GM12864 (cell line): ENCODE results near the gene SLC25A17.
"Not testable (repeated sequence)": the region's sequence is repeated elsewhere in the genome, so short reads cannot be mapped to it uniquely, and the experiment has no call there.

ENCODE experiments used
- DNase-seq: peaks from one replicate; pipeline ENCODE4 v3.0.0-alpha.2; 2011; ENCODE audit warnings: low read depth
- H3K4me3 ChIP-seq: 2 replicates; pipeline ENCODE4 v1.5.1; 2011; ENCODE audit warnings: mild to moderate bottlenecking, low read depth, low read length, control low read depth
- CTCF ChIP-seq: IDR thresholded peaks from 2 replicates; pipeline ENCODE4 v1.5.1; 2011; ENCODE audit warnings: low read depth, mild to moderate bottlenecking, moderate library complexity, low read length, control low read depth, inconsistent platforms; ENCODE audit errors: missing control alignments

The SLC25A17 gene

GRCh38 chr22:40834619-40835018 is 15.5 kb upstream of the SLC25A17 start:
- DNase-seq = no peak
- TF ChIP-seq CTCF = no peak
- H3K4me3 ChIP-seq = no peak overlapping the region

DNA sequence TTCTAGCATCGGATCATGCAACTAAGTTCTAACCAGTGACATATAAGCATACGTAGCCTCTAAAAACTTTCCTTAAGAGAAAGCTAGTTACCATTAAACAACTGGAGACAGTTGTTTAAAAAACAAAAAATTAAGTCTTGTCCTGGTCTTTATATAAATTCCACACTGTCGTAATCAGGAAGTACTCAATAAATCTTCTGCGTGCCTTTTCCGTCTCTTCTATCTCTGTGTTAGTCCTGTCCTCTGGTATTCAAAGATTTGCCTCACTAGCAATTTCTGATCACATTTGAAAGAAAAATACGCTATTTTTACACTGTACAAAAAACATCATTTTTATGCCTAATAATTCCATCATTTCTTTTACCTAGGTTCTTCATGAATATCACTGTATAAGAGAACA is 10.0 kb upstream of the SLC25A17 start:
- no peak for TF ChIP-seq CTCF
- DNase-seq = no peak
- no peak overlapping the region for H3K4me3 ChIP-seq

DNA sequence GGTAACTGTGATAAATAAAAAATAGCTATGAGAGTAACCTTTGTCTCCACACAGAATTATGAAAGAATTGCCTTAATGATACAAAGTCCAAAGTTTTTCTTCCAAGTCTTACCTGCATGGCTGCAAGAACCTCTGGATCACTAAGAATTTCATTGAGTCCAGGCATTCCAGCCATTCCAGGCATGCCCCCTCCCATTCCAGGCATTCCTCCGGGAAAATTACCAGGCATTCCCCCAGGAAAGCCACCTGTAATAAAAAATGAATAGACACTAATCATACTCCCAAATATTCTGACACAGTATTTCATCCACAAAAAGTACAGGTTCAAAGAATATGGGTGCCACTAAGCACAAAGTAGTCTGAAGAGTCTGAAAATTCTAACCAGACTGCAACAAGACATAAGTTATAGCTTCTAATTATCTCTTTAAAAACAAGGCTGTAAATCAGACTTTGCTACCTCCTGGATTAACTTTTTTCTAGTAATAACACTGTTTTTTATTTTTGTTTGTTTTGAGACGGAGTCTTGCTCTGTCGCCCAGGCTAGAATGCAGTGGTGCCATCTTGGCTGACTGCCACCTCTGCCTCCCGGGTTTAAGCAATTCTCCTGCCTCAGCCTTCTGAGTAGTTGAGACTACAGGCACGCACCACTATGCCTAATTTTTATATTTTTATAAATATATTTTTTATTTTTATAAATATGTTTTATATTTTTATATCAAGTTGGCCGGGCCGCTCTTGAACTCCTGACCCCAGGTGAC is 8.0 kb upstream of the SLC25A17 start:
- H3K4me3 ChIP-seq = no peak overlapping the region

DNA sequence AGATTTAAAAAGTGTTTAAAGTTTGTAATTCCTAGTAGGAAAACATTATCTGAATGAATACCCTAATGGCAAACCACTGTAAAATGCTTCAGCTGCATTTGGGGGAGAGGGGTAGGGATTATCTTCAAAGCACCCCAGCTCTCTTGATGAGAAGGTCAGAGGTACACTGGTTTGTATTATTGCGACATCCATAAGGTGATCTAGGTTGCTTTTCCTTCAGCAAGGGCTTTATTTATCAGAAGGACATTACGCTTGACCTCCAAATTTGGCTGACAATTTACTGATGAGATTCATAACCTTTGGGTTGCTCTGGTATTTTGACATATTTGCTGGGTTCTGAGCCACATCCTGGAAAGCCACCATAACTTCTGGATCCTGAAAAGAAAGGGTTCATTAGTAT is 7.1 kb upstream of the SLC25A17 start:
- not testable (repeated sequence) for DNase-seq

More for the DNA sequence above, 8.0 kb upstream of the SLC25A17 start:
- TF ChIP-seq CTCF = no peak
- DNase-seq = no peak

DNA sequence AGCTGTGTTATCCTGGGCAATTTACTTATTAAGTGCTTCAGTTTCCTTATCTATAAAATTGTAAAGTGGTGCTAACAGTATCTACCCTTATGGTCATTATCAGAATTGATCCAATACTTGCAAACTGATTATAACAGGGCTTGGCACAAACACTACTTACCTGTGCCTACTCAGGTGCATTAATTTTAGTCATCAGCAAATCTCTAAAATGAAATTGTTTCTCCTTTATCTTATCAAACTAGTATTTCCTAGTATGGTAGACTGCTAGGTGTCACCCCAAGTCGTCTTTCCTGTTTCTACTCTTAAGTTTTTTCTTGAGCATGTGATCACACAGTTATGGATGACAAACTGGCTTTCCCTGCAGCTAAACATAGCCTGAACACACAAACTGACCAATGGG is 4.3 kb upstream of the SLC25A17 start:
- DNase-seq = no peak
- H3K4me3 ChIP-seq = no peak overlapping the region
- no peak for TF ChIP-seq CTCF

More for the DNA sequence above, 7.1 kb upstream of the SLC25A17 start:
- H3K4me3 ChIP-seq = not testable (repeated sequence)

GRCh38 chr22:40819599-40820140 is 524 bp upstream of the SLC25A17 start:
- DNase-seq = no peak
- TF ChIP-seq CTCF = no peak
- peak overlapping the region; percentile 86 for H3K4me3 ChIP-seq

DNA sequence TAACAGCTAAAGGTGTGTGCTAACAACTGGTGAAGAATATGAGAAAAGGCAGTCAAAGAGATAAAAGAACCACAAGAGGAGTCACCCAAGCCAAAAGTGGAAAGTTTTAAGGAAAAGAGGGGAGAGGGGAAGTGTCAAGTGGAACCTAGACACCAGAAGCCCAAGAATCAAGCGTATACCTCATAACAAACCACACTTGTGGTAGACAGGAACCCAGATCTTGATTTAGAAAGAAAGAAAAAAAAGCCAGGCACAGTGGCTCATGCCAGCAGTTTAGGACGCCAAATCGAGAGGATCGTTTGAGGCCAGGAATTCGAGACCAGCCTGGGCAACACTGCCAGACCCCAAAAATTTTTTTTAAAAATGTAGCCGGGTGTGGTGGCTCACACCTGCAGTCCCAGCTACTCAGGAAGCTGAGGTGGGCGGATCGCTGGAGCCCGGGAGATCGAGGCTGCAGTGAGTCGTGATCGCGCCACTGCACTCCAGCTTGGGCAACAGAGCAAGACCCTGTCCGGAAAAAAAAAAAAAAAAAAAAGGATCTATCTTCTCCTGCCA is 877 bp downstream of the SLC25A17 start:
- no peak for TF ChIP-seq CTCF
- H3K4me3 ChIP-seq = peak overlapping the region; percentile 86
- no peak for DNase-seq
